ENCODE data around the gene OPN3.

DNA sequence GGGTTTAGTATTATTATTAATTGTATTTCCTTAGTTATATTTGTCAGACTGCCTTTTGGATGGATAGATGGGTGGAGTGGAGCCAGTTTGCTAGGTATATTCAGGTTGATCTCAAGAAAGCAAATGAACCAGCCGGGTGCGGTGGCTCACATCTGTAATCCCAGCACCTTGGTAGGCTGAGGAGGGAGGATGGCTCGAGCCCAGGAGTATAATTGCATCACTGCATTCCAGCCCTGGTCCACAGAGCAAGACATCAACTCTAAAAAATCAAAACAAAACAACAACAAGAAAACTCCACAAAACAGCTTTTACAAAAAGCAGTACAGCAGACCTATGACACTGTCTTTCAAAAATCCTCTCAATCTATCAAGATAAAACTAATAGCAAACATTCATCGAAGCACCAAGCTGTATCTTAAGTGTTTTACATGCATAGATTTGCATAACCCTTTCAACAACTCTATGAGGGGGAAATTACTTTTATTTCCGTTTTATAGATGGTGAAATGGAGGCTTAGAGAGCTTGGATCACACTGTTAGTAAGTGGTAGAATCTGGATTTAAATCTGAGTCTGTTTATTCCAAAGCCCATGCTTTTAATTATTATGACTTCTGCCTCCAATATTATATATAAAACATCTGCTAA lies 82.5 kb downstream of the OPN3 start:
- TF ChIP-seq, protein P1, sequence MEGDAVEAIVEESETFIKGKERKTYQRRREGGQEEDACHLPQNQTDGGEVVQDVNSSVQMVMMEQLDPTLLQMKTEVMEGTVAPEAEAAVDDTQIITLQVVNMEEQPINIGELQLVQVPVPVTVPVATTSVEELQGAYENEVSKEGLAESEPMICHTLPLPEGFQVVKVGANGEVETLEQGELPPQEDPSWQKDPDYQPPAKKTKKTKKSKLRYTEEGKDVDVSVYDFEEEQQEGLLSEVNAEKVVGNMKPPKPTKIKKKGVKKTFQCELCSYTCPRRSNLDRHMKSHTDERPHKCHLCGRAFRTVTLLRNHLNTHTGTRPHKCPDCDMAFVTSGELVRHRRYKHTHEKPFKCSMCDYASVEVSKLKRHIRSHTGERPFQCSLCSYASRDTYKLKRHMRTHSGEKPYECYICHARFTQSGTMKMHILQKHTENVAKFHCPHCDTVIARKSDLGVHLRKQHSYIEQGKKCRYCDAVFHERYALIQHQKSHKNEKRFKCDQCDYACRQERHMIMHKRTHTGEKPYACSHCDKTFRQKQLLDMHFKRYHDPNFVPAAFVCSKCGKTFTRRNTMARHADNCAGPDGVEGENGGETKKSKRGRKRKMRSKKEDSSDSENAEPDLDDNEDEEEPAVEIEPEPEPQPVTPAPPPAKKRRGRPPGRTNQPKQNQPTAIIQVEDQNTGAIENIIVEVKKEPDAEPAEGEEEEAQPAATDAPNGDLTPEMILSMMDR (IDR thresholded peaks at IDR 0.05) = no peak
- TF ChIP-seq MAX (IDR thresholded peaks at IDR 0.05) (no peak), MYC (IDR thresholded peaks at IDR 0.05; ENCODE audit: borderline replicate concordance, low read length) (no peak), EP300 (IDR thresholded peaks at IDR 0.05) (no peak), ESRRA (IDR thresholded peaks at IDR 0.05; ENCODE audit: borderline replicate concordance, low read length) (no peak), RAD21 (conservative IDR thresholded peaks at IDR 0.05 in 1 of 2, IDR thresholded peaks at IDR 0.05 in 1 of 2) (no peak), POLR2AphosphoS2 (conservative IDR thresholded peaks at IDR 0.05; ENCODE audit: low read length) (no peak), MAFK (IDR thresholded peaks at IDR 0.05; ENCODE audit: partially characterized antibody) (no peak), FOSL2 (IDR thresholded peaks at IDR 0.05) (no peak), FOSL2 (CRISPR knock-in tag; IDR thresholded peaks at IDR 0.05) (no peak), CBX2 (IDR thresholded peaks at IDR 0.05; ENCODE audit: borderline replicate concordance, low read depth) (no peak), PHF8 (IDR thresholded peaks at IDR 0.05; ENCODE audit: borderline replicate concordance, low read depth) (no peak)
- TF ChIP-seq, protein P2, sequence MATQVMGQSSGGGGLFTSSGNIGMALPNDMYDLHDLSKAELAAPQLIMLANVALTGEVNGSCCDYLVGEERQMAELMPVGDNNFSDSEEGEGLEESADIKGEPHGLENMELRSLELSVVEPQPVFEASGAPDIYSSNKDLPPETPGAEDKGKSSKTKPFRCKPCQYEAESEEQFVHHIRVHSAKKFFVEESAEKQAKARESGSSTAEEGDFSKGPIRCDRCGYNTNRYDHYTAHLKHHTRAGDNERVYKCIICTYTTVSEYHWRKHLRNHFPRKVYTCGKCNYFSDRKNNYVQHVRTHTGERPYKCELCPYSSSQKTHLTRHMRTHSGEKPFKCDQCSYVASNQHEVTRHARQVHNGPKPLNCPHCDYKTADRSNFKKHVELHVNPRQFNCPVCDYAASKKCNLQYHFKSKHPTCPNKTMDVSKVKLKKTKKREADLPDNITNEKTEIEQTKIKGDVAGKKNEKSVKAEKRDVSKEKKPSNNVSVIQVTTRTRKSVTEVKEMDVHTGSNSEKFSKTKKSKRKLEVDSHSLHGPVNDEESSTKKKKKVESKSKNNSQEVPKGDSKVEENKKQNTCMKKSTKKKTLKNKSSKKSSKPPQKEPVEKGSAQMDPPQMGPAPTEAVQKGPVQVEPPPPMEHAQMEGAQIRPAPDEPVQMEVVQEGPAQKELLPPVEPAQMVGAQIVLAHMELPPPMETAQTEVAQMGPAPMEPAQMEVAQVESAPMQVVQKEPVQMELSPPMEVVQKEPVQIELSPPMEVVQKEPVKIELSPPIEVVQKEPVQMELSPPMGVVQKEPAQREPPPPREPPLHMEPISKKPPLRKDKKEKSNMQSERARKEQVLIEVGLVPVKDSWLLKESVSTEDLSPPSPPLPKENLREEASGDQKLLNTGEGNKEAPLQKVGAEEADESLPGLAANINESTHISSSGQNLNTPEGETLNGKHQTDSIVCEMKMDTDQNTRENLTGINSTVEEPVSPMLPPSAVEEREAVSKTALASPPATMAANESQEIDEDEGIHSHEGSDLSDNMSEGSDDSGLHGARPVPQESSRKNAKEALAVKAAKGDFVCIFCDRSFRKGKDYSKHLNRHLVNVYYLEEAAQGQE (IDR thresholded peaks at IDR 0.05) = no peak
